ENCODE results near the gene UBR2.

UBR2 gene

DNA sequence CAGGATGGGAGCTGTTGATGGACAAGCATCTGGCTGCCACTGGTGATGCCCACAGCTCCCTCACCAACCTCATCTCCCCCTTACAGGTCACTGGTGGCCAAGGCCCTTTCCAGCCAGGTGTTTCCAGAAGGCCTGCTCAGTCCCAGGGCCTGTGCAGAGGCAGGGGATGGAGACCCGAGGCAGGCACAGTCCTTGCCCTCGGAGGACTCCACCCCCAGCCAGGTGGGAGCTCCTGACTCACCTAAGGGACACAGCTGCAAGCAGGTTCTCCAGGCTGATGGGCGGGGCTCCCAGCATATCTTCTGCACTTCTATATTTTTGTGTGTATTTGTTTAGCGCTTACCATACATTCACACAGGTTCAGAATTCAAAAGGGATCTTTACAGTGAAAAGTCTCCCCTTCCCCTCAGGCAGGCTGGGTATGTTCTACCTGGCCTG lies 141.1 kb downstream of the UBR2 start:
- H3K4me3 ChIP-seq (ENCODE audit: low read length), result no peak overlapping the region
- TF ChIP-seq ZNF274 (IDR thresholded peaks at IDR 0.05; ENCODE audit: low read depth, low read length), result no peak

DNA sequence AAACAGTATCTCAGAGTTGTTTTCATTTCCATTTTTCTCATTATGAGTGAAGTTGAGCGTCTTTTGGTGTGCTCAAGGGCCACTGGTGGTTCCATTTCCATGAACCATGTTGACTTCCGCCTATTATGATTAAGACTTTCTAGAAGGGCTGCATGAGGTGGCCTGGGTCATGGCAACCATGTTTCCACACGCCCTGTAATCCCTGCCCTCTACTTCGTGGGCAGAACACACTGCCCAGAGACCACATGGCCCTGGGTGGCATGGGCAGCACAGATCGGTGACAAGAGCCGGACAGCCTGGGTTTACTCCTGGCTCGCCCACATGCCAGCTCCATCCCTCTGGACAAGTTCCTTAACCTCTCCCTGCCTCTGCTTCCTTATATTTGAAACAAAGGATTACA lies 143.8 kb downstream of the UBR2 start:
- H3K4me3 ChIP-seq (ENCODE audit: low read length), result no peak overlapping the region
- TF ChIP-seq ZNF274 (IDR thresholded peaks at IDR 0.05; ENCODE audit: low read depth, low read length), result no peak

DNA sequence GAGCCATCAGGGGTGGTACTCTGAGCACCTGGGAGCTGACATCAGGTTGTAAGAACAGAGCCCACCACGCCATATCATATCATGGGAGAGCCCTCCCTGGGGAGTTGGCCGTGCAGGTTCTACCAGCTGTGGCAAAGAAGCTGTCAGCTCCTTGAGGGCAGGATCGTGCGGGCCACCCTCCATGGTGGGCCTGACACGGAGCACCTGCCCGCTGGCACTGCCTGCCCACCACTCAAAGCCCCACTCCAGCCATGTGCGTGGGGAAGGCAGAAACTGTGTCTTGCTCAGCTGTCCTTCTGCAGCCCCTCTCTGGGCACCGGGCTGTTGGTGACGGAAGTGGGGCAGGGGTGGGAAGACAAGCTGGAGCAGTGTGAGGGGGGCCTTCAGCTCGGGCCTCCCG lies 144.3 kb downstream of the UBR2 start:
- no peak for TF ChIP-seq ZNF274 (IDR thresholded peaks at IDR 0.05; ENCODE audit: low read depth, low read length)

DNA sequence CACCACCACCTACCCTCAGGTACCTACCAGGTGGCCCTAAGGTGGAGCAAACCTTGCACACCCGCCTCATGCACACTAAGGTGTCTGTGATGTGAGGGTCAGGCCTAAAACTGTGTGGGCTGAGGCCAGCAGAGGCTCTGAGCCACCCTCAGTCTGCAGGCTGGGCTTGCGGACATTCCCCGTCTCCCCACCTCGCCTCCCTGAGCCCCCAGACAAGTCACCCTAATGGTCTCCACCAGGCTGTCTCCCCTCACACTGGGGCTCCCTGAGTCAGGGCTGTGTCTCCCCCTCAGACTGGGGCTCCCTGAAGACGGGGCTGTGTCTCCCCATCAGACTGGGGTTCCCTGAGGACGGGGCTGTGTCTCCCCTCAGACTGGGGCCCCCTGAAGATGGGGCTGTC lies 146.0 kb downstream of the UBR2 start:
- no peak overlapping the region for H3K4me3 ChIP-seq (ENCODE audit: low read length)
- TF ChIP-seq ZNF274 (IDR thresholded peaks at IDR 0.05; ENCODE audit: low read depth, low read length), result no peak

More for the DNA sequence above, 144.3 kb downstream of the UBR2 start:
- H3K4me3 ChIP-seq (ENCODE audit: low read length), result no peak overlapping the region

DNA sequence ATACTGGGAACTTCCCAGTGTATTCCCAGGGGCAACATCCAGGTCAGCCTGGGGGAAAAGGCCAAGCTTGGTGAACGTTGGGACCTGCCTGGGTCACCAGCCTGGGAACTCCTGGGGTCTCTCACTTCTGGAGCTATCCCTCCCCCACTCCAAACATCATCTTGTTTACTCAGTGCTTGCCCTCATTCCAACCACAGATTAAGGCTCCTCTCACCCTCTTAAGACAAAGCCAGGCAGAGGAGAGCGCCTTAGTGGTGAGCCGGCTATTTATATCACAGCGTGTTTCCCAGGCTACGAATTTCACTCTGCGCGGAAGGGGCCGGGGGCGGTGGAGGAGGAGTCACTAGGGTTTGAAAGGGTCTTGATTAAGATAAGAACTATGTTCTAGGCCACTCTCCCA lies 146.5 kb downstream of the UBR2 start:
- no peak for TF ChIP-seq ZNF274 (IDR thresholded peaks at IDR 0.05; ENCODE audit: low read depth, low read length)
- no peak overlapping the region for H3K4me3 ChIP-seq (ENCODE audit: low read length)

DNA sequence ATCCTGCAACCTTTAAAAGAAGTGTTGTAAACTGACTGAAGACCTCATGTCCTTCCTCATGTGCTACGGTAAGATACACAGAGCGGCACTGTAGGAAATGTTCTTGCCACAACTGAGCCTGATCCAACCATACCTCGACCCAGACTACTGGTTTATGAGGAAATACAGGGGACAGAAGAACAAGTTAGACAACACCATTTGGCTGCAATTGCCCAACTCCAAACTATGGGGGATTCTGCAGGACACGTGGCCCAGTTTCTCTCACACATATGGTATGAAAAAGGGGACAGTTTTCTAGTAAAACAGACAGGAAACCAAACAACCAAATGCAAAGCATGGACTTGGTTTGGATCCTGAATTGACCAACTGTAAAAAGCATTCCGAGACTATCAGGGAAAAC lies 148.1 kb downstream of the UBR2 start:
- H3K4me3 ChIP-seq (ENCODE audit: low read length), result no peak overlapping the region
- TF ChIP-seq ZNF274 (IDR thresholded peaks at IDR 0.05; ENCODE audit: low read depth, low read length), result no peak

DNA sequence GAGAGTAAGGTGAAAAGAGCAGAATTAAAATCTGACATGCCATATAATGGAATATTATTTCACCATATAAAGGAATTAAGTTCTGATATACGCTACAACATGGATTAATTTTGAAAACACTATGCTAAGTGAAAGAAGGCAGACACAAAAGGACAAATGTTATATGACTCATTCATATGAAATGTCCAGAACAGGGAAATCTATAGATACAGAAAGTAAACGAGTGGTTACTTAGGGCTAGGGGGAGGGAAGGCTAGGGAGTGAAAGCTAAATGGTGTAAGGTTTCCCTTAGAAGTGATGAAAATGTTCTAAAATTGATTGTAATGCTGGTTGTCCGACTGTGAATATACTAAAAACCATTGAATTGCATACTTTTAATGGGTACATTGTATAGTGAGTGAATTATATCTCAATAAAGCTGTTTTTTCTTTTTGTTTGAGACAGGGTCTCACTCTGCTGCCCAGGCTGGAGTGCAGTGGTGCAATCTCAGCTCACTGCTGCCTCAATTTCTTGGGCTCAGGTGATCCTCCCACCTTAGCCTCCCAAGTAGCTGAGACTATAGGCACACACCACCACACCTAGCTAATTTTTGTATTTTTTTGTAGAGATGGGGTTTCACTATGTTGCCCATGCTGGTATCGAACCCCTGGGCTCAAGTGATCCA lies 150.4 kb downstream of the UBR2 start:
- TF ChIP-seq ZNF274 (IDR thresholded peaks at IDR 0.05; ENCODE audit: low read depth, low read length), result no peak
- no peak overlapping the region for H3K4me3 ChIP-seq (ENCODE audit: low read length)

DNA sequence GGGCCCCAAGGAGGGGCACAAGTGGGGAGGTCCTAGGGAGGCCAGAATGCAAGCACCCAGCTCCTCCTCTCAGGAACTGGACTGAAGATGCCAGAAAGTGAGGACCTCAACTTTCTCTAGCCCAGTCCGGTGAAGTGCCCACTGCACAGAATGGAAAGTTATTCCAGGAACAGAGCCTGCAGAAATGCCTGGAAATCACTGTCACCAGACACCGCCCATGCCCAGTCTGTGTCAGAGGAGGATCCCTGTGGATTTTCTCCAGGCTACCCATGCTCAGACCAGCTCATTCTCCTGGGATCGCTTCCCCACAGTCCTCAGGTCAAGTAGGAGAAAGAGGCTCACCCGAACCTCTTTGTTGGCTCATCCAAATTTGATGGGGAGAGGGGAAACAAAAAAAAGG lies 152.0 kb downstream of the UBR2 start:
- no peak overlapping the region for H3K4me3 ChIP-seq (ENCODE audit: low read length)
- no peak for TF ChIP-seq ZNF274 (IDR thresholded peaks at IDR 0.05; ENCODE audit: low read depth, low read length)

DNA sequence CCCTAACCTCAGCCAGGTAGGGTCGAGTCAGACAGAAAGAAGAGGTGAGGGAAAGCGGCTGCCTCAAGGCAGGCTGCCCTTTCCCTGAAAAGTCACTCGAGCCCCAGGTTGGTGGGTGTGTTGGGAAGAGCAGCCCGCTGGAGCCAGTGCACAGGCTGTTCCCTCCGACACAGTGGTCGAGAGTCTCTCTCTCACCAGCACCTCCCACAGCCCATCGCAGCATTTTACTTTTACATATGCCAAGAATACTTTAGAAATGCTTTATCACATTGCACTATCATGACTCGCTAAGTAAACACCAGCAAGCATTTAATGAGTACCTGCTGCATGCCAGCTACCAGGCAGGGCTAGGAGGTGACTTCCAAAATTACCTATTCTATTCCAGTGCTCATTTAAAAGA lies 156.9 kb downstream of the UBR2 start:
- no peak overlapping the region for H3K4me3 ChIP-seq (ENCODE audit: low read length)
- no peak for TF ChIP-seq ZNF274 (IDR thresholded peaks at IDR 0.05; ENCODE audit: low read depth, low read length)

DNA sequence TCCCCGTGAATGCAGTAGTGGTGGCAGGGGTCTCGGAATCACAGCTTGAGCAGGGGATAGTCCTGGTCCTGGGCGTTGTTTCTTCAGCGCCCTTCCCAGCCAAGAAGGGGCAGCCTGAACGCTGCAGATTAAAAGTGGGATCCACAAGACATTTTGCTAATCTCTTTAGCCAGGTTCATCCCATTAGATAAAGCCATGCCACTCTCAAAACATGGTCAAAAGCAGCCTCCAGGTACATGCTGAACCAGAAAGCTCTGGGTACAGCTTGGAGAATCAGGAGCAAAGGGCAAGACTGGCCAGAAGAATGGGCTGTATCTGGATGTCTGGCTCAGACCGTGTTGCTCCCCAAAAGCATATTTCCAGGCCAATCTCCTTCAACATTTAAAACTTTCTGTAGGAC lies 158.7 kb downstream of the UBR2 start, which contains the start of gene PRPH2:
PRPH2 (minus strand) TSS at position 101 of the 400 bp plus-strand sequence. CDS start 263 bp downstream, outside the sequence.
- no peak within 1 kb of the TSS for H3K4me3 ChIP-seq (ENCODE audit: low read length)
- TF ChIP-seq ZNF274 (IDR thresholded peaks at IDR 0.05; ENCODE audit: low read depth, low read length), result no peak

DNA sequence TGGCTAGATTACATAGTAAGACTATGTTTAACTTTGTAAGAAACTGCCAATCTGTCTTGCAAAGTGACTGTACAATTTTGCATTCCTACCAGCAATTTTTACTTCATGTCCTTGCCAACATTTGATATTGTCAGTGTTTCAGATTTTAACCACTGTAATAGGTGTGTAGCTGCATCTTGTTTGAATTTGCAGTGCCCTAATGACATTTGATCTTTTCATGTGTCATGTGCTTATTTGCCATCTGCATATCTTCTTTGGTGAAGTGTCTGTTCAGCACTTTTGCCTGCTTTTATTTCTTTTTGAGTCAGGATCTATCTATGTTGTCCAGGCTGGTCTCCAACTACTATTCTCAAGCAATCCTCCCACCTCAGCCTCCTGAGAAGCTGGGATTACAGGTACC lies 161.0 kb downstream of the UBR2 start:
- no peak for TF ChIP-seq ZNF274 (IDR thresholded peaks at IDR 0.05; ENCODE audit: low read depth, low read length)

DNA sequence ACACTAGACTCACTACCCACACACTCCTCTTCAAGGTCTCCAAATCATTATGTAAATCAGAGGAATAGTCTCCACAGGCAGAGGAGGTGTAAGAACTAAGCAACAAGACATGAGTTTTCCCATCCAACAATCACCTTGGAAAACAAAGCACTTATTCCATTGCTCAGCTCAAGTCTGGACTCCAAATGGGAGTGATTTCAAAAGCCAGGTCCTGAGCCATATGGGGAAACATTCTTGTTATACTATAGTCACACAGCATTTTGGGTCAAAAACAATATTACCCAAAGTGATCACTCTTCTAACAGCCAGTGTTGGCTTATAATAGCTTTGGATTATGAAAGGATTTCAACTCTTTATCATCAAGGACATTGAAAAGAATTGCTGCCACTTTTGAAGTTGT lies 162.2 kb downstream of the UBR2 start:
- TF ChIP-seq ZNF274 (IDR thresholded peaks at IDR 0.05; ENCODE audit: low read depth, low read length), result no peak
- no peak overlapping the region for H3K4me3 ChIP-seq (ENCODE audit: low read length)

More for the DNA sequence above, 161.0 kb downstream of the UBR2 start:
- H3K4me3 ChIP-seq (ENCODE audit: low read length), result no peak overlapping the region

DNA sequence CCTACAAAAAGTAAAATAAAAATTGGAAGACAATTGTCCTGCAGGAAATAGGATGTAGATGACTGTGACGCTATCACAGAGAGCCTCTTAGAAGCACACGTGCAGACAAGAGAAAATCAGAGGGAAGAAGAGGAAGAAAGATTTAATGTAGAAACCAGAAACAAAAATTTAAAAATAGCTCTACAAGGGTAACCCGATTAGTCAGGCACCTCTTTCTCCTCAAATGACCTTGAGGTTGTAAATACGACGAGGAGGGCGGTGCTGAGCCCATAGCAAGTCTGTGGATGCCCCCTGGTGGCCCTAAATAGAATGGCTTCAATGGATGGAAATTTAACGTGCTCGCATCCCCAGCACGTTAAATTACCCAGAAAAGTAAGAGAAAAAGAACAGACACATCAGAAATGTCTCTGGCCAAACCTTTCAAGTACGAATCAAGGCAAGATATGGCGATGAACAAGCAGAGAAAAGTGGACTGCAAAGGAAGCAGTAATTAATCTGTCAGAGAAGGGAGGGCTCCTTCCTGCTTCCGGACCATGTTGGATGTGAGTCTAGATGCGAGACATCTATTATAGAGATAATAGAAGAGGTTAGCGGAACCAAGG lies 162.8 kb downstream of the UBR2 start:
- H3K4me3 ChIP-seq (ENCODE audit: low read length), result peak overlapping the region; percentile 63; the same call in 1 of the 2 replicates
- no peak for TF ChIP-seq ZNF274 (IDR thresholded peaks at IDR 0.05; ENCODE audit: low read depth, low read length)

DNA sequence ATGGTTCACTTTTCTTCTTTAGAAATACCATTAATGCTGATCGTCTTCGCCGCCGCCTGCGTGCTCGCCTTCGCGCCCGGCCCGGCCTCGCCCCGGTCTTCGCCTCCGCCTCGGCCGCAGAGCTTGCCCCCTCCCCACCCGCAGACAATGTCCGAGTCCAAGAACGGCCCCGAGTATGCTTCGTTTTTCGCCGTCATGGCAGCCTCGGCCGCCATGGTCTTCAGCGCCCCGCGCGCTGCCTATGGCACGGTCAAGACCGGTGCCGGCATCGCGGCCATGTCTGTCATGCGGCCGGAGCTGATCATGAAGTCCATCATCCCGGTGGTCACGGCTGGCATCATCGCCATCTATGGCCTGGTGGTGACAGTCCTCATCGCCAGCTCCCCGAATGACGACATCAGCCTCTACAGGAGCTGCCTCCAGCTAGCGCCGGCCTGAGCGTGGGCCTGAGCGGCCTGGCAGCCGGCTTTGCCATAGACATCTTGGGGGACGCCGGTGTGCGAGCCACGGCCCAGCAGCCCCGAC lies 163.3 kb downstream of the UBR2 start:
- peak overlapping the region; percentile 63; the same call in 1 of the 2 replicates for H3K4me3 ChIP-seq (ENCODE audit: low read length)
- TF ChIP-seq ZNF274 (IDR thresholded peaks at IDR 0.05; ENCODE audit: low read depth, low read length), result no peak

DNA sequence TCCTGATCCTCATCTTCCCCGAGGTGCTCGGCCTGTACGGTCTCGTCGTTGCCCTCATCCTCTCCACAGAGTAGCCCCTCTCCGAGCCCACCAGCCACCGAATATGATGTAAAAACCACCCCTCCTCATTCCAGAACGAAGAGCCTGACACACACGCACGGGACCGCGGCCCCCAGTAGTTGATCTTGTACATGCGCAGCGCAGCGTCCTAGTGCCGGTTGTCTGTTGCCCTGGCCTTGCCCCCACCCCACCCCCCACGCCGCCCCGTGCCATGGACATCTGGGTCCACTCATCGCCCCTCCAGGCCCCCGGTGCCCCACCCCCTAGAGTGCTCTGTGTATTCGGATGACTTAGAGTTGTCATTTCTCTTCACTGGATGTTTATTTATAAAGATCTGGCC lies 163.8 kb downstream of the UBR2 start:
- no peak for TF ChIP-seq ZNF274 (IDR thresholded peaks at IDR 0.05; ENCODE audit: low read depth, low read length)
- no peak overlapping the region for H3K4me3 ChIP-seq (ENCODE audit: low read length)
